ENCODE results near the gene STARD7. TPM values are rescaled to one million over a fixed set of nuclear protein-coding genes. Genes with fewer than 3 reads are reported as not detected.

The STARD7 gene
- total and polyA plus RNA-seq, 9 of the 15 experiments (the other 6 are each of a cell fraction or from before 2014, with no cell fraction given): 90.9 to 196 (median 145) TPM

GRCh38 chr2:96208143-96209010, at the start of gene STARD7 (continued):
- no peak for TF ChIP-seq POLR3A (IDR thresholded peaks at IDR 0.05; ENCODE audit: borderline replicate concordance, extremely low read depth, insufficient read depth, insufficient read length)
- no peak for TF ChIP-seq FOXA1 (IDR thresholded peaks at IDR 0.05; ENCODE audit: borderline replicate concordance)
- TF ChIP-seq CREBBP (IDR thresholded peaks at IDR 0.05; ENCODE audit: low read depth, low read length): no peak
- no peak for TF ChIP-seq ZNF695 (CRISPR knock-in tag; IDR thresholded peaks at IDR 0.05)
- no peak for TF ChIP-seq FOXJ3 (CRISPR knock-in tag; IDR thresholded peaks at IDR 0.05)
- peak; percentile 81 for TF ChIP-seq HMGN3 (IDR thresholded peaks at IDR 0.05; ENCODE audit: borderline replicate concordance, extremely low read depth, insufficient read length, low read depth, low read length)
- peak; percentile 100 for TF ChIP-seq RBM25 (IDR thresholded peaks at IDR 0.05; ENCODE audit: low read depth, low read length, severe bottlenecking)
- TF ChIP-seq ETV6 (IDR thresholded peaks at IDR 0.05; ENCODE audit: borderline replicate concordance in 1 of 2, low read depth in 2 of 2, low read length in 1 of 2): no peak; a peak in 1 of 4 replicates
- TF ChIP-seq ETV6 (CRISPR knock-in tag; IDR thresholded peaks at IDR 0.05; ENCODE audit: borderline replicate concordance): no peak
- TF ChIP-seq BRD9 (IDR thresholded peaks at IDR 0.05; ENCODE audit: low read depth, partially characterized antibody): no peak
- TF ChIP-seq ZNF239 (CRISPR knock-in tag; IDR thresholded peaks at IDR 0.05): no peak
- TF ChIP-seq ZNF77 (CRISPR knock-in tag; IDR thresholded peaks at IDR 0.05): no peak
- TF ChIP-seq MEF2D (tag; conservative IDR thresholded peaks at IDR 0.05; ENCODE audit: low read depth): no peak
- peak; percentile 85 for TF ChIP-seq E2F1 (CRISPR knock-in tag; IDR thresholded peaks at IDR 0.05)
- TF ChIP-seq NCOA2 (IDR thresholded peaks at IDR 0.05; ENCODE audit: partially characterized antibody in 2 of 2): no peak
- no peak for TF ChIP-seq LEF1 (IDR thresholded peaks at IDR 0.05)
- TF ChIP-seq E2F4 (CRISPR knock-in tag; IDR thresholded peaks at IDR 0.05; ENCODE audit: low read depth): peak; percentile 22; the same call in 1 of the 2 replicates
- peak; percentile 70 for TF ChIP-seq TAF9B (IDR thresholded peaks at IDR 0.05; ENCODE audit: partially characterized antibody)
- peak; percentile 98 for TF ChIP-seq ESRRA (IDR thresholded peaks at IDR 0.05; ENCODE audit: borderline replicate concordance, low read depth)
- TF ChIP-seq RAD51 (IDR thresholded peaks at IDR 0.05; ENCODE audit: borderline replicate concordance, low read depth): no peak
- TF ChIP-seq ASH1L (IDR thresholded peaks at IDR 0.05; ENCODE audit: borderline replicate concordance, low read depth, partially characterized antibody): peak; percentile 88
- TF ChIP-seq SNIP1 (IDR thresholded peaks at IDR 0.05; ENCODE audit: low read depth): no peak
- TF ChIP-seq ZBTB1 (CRISPR knock-in tag; IDR thresholded peaks at IDR 0.05; ENCODE audit: borderline replicate concordance, low read depth): peak; percentile 17; the same call in 1 of the 2 replicates
- no peak for TF ChIP-seq CHCHD3 (CRISPR knock-in tag; IDR thresholded peaks at IDR 0.05)
- TF ChIP-seq HNRNPH1 (optimal IDR thresholded peaks at IDR 0.05; ENCODE audit: low read depth, low read length): no peak
- TF ChIP-seq ZNF311 (CRISPR knock-in tag; IDR thresholded peaks at IDR 0.05): no peak
- peak; percentile 1 to 55; a peak in 2 of 4 replicates for TF ChIP-seq FOXK2 (conservative IDR thresholded peaks at IDR 0.05 in 1 of 2, IDR thresholded peaks at IDR 0.05 in 1 of 2; ENCODE audit: low read depth in 2 of 2)
- TF ChIP-seq ZKSCAN8 (CRISPR knock-in tag; IDR thresholded peaks at IDR 0.05): no peak

Measured in K562 (cell line).